Measurements from ENCODE around the gene AKNA.

AKNA gene

DNA sequence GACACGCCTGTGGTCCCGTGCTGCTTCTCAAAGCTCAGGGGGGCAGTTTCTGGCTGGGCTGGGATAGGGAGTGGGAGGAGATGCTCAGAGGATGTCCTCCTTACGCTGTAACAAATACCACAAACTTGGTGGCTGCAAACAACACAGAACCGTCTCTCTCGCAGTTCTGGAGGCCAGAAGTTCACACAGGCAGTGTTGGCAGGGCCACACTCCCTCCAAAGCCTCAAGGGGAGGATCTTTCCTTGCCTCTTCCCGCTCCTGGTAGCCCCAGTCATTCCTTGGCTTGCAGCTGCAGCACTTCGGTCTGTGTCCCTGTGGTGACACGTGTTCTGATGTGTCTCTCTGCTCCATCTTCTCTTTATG, 75.3 kb downstream of the AKNA start:
- no peaks in the 10 kb centered on the region for H3K36me3 ChIP-seq (ENCODE audit: insufficient read depth, low read length)
- no peak overlapping the region for H3K27ac ChIP-seq (ENCODE audit: low read depth, low read length)
- no peaks in the 10 kb centered on the region for H3K27me3 ChIP-seq (ENCODE audit: control insufficient read depth in 1 of 2, insufficient read depth in 2 of 2, low read length in 2 of 2)
- no peaks in the 10 kb centered on the region for H3K4me1 ChIP-seq (ENCODE audit: insufficient read depth, low read length)
- H3K9ac ChIP-seq (ENCODE audit: low read length), result no peak overlapping the region
- no peaks in the 10 kb centered on the region for H3K9me3 ChIP-seq (ENCODE audit: low read length)
- H3K4me3 ChIP-seq (ENCODE audit: low read depth in 1 of 2, low read length in 2 of 2), result no peak overlapping the region

DNA sequence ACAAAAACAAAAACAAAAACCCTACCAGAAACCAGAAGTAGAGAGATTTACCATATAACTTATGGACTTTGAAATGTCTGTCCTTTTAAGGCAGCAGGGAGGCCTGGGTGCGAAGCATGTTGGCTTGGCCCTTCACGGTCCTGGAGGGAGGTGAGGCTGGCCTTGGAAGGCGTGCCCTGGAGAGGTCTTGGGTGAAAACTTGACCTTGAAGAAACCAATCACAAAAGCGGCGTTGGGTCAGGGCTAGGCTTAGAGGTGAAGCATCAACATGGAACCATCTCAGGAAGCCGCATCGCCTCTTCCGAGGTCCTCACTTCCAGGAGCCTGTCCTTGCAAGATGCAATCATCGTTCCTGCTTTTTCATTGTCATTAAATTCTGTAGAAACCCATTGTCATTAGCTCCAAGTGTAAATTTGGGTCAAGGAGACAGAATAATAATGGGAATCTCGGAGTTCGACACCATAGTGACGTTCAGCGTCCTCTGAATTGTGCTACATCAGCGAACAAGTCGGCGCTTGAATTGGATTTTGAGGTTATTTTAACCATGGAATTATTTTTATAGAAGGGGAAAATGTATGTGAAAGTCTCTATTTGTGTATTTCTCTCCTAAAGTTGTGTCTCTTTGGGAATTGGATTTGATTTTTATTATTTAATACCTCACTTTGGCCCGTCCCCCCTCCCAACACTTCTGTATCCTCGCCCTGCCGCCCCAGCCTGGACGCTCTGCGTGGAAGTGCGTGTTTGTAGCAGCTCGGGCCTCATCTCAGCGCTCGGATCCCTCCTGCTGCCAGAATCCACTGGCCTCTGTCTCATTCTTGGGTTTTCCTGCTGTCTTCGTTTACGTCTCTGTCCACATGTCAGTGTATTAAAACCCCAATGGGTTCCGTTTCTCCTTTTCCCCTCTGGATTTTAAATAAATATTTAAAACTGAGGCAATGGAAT, 75.9 kb downstream of the AKNA start:
- Histone ChIP-seq H3K9ac (ENCODE audit: low read length) (no peak overlapping the region), H3K27me3 (ENCODE audit: control insufficient read depth in 1 of 2, insufficient read depth in 2 of 2, low read length in 2 of 2) (no peaks in the 10 kb centered on the region), H3K4me3 (ENCODE audit: low read depth in 1 of 2, low read length in 2 of 2) (no peak overlapping the region), H3K9me3 (ENCODE audit: low read length) (no peaks in the 10 kb centered on the region), H3K4me1 (ENCODE audit: insufficient read depth, low read length) (no peaks in the 10 kb centered on the region), H3K36me3 (ENCODE audit: insufficient read depth, low read length) (no peaks in the 10 kb centered on the region), H3K27ac (ENCODE audit: low read depth, low read length) (no peak overlapping the region)

DNA sequence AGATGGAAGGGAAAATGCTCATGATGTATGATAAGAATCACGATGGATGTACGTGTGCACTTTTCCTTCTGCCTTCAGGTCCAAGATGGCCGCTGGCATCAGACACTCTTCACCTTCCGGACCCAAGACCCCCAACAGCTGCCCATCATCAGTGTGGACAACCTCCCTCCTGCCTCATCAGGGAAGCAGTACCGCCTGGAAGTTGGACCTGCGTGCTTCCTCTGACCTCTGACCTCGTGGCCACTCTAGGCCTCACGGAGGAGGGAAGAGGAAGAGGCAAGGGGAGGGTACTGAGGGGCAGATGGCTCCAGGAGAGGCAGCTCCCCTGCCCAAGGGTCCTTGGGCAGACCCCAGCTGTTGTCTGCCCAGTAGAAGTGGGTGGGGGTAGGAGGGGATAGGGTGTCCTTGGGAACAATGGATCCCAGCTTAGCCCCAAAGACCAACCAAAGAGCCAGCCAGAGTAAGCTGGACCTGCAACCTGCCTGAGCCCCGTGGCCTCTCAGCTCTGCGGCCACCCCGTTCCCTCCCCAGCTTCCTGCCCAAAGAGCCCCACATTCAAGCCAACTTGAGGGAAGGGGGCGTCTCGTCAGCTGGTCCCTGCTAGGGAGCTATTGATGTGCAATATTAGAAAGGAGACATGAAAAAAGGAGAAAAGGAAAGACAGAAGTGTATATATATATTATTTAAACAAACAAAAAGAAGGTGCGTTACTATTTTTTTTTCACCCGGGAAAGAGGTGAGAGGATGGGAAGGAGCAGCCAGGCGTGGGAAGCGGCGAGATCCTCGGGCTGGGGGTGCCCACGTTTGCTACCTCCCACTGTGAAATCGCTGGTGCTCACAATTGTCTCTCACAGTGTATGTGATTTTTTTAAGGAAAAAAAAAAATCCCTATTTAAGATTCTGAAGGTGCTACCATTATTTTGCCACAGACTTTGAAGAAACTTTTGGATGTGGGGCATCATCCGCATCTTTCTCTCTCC, 77.0 kb downstream of the AKNA start:
- peaks cover 3% of the 10 kb centered on the region for H3K4me1 ChIP-seq (ENCODE audit: insufficient read depth, low read length)
- no peak overlapping the region for H3K9ac ChIP-seq (ENCODE audit: low read length)
- no peak overlapping the region for H3K27ac ChIP-seq (ENCODE audit: low read depth, low read length)
- no peaks in the 10 kb centered on the region for H3K27me3 ChIP-seq (ENCODE audit: control insufficient read depth in 1 of 2, insufficient read depth in 2 of 2, low read length in 2 of 2)
- H3K4me3 ChIP-seq (ENCODE audit: low read depth in 1 of 2, low read length in 2 of 2), result no peak overlapping the region
- no peaks in the 10 kb centered on the region for H3K9me3 ChIP-seq (ENCODE audit: low read length)
- H3K36me3 ChIP-seq (ENCODE audit: insufficient read depth, low read length), result no peaks in the 10 kb centered on the region

DNA sequence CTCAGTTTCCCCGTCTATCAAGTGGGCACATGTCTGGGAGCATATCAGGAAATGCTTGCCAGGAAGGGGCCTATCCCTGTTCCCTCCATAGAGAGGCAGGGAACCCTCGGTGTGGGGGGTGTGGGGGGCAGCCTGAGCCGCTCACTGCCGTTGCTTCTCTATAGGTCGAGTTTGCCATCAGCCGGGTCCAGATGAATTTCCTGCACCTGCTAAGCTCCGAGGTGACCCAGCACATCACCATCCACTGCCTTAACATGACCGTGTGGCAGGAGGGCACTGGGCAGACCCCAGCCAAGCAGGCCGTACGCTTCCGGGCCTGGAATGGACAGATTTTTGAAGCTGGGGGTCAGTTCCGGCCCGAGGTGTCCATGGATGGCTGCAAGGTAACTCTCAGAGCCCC, 78.7 kb downstream of the AKNA start:
- Histone ChIP-seq H3K27ac (ENCODE audit: low read depth, low read length) (no peak overlapping the region), H3K4me3 (ENCODE audit: low read depth in 1 of 2, low read length in 2 of 2) (no peak overlapping the region), H3K27me3 (ENCODE audit: control insufficient read depth in 1 of 2, insufficient read depth in 2 of 2, low read length in 2 of 2) (no peaks in the 10 kb centered on the region), H3K9ac (ENCODE audit: low read length) (no peak overlapping the region), H3K4me1 (ENCODE audit: insufficient read depth, low read length) (peaks cover 5% of the 10 kb centered on the region), H3K36me3 (ENCODE audit: insufficient read depth, low read length) (no peaks in the 10 kb centered on the region), H3K9me3 (ENCODE audit: low read length) (no peaks in the 10 kb centered on the region)

DNA sequence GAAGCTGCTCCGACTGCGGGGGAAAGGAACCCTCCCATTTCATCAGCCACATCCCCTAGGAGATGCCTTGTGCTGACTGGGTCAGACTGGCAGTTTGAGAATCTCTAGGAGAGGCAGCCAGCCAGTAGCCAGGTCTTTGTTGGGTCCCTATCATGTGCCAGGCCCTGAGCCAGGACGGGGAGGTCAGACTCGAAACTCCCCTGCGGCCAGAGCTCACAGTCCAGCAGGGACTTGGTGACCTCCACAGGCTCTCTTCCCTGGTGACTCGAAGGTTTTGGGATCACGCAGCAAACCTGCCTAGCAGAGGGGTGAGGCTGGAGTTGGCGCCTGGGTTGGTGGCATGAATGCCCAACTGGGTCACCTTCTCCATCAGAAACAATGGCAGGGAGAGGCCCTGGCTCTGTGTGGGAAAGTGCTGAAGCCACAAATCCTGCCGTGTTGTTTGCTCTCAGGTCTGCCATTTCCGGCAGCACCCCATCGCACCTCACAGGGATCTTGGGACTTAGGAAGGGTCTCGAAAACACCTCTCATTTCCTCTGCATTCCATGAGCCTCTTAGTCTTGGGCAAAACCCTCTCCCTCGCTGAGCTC, 79.3 kb downstream of the AKNA start:
- no peak overlapping the region for H3K27ac ChIP-seq (ENCODE audit: low read depth, low read length)
- H3K9me3 ChIP-seq (ENCODE audit: low read length), result no peaks in the 10 kb centered on the region
- no peaks in the 10 kb centered on the region for H3K36me3 ChIP-seq (ENCODE audit: insufficient read depth, low read length)
- peaks cover 5% of the 10 kb centered on the region for H3K4me1 ChIP-seq (ENCODE audit: insufficient read depth, low read length)
- no peak overlapping the region for H3K4me3 ChIP-seq (ENCODE audit: low read depth in 1 of 2, low read length in 2 of 2)
- H3K9ac ChIP-seq (ENCODE audit: low read length), result no peak overlapping the region
- H3K27me3 ChIP-seq (ENCODE audit: control insufficient read depth in 1 of 2, insufficient read depth in 2 of 2, low read length in 2 of 2), result no peaks in the 10 kb centered on the region

DNA sequence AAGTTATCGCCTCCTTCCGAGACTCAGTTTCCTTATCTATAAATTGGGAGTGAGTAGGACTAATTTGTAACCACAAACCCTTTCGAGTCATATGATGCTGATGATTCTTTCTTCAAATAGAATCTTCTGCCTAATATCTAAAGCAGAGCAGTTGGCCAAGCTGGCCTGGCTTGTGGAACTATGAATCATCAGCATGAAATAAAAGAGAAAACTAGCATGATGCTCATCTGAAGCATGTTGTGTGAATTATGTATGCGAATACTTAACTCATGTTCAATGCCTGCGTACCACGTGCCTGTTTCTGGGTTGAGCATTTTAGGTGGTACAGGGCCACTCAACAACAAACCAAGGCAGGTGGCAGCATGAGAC, 79.9 kb downstream of the AKNA start:
- H3K9ac ChIP-seq (ENCODE audit: low read length), result no peak overlapping the region
- H3K27ac ChIP-seq (ENCODE audit: low read depth, low read length), result no peak overlapping the region
- H3K4me1 ChIP-seq (ENCODE audit: insufficient read depth, low read length), result peaks cover 5% of the 10 kb centered on the region
- no peaks in the 10 kb centered on the region for H3K36me3 ChIP-seq (ENCODE audit: insufficient read depth, low read length)
- H3K9me3 ChIP-seq (ENCODE audit: low read length), result no peaks in the 10 kb centered on the region
- H3K27me3 ChIP-seq (ENCODE audit: control insufficient read depth in 1 of 2, insufficient read depth in 2 of 2, low read length in 2 of 2), result no peaks in the 10 kb centered on the region
- H3K4me3 ChIP-seq (ENCODE audit: low read depth in 1 of 2, low read length in 2 of 2), result no peak overlapping the region

DNA sequence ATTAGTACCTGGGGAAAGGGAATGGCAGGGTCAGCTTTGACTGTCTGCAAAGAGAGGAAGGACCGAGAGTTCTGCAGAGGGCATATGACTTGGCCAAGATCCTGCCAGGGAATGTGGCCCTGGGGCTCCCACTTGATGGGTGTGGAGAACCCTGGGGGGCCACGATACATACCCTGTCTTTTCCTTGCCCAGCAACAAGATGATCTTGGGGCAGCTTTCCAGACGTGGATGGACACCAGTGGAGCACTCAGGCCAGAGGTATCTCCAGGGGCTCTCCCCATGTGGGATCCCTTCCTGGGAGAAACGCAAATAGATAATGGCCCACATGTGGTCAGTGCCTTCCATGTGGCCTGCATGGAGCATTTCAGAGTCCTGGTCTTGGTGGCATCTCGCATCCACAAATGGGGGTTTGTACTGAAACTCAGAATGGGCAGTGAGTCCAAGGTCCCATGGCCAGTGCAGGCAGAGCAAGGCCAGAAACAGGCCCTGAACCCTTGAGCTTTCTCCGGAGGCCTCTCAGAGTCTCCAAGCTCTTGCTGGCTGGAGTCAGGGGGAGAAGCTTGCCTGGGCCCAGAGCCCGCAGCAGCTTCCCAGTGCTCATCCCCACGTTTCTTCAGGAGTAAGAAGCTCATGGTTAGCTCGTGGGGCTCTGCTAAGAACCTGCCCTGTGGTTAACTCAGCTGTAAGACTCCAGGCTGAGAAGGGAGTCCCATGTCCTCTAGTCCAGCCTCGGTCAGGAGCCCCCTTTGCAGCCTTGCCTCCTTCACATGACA, 83.2 kb downstream of the AKNA start:
- no peak overlapping the region for H3K9ac ChIP-seq (ENCODE audit: low read length)
- no peaks in the 10 kb centered on the region for H3K27me3 ChIP-seq (ENCODE audit: control insufficient read depth in 1 of 2, insufficient read depth in 2 of 2, low read length in 2 of 2)
- H3K4me1 ChIP-seq (ENCODE audit: insufficient read depth, low read length), result peaks cover 5% of the 10 kb centered on the region
- H3K9me3 ChIP-seq (ENCODE audit: low read length), result no peaks in the 10 kb centered on the region
- H3K36me3 ChIP-seq (ENCODE audit: insufficient read depth, low read length), result peaks cover 9% of the 10 kb centered on the region
- no peak overlapping the region for H3K27ac ChIP-seq (ENCODE audit: low read depth, low read length)
- no peak overlapping the region for H3K4me3 ChIP-seq (ENCODE audit: low read depth in 1 of 2, low read length in 2 of 2)

DNA sequence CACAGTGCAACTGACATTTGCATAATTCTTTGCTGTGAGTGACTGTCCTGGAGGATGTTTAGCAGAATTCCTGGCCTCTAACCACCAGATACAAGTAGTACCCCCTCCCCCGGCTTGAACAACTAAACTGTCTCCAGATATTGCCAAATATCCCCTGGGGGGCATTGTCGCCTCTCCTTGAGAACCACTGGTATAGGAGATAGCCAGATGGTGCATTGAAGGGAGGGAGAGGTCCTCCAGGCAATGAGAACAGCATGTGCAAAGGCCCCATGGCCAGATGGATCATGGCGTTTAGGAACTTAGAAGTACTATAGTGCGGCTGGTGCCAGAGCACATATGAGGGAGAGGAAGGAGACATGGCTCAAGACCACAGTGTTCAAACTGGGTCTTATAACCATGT, 83.8 kb downstream of the AKNA start:
- no peaks in the 10 kb centered on the region for H3K9me3 ChIP-seq (ENCODE audit: low read length)
- no peak overlapping the region for H3K27ac ChIP-seq (ENCODE audit: low read depth, low read length)
- H3K9ac ChIP-seq (ENCODE audit: low read length), result no peak overlapping the region
- H3K4me1 ChIP-seq (ENCODE audit: insufficient read depth, low read length), result peaks cover 5% of the 10 kb centered on the region
- no peaks in the 10 kb centered on the region for H3K27me3 ChIP-seq (ENCODE audit: control insufficient read depth in 1 of 2, insufficient read depth in 2 of 2, low read length in 2 of 2)
- H3K4me3 ChIP-seq (ENCODE audit: low read depth in 1 of 2, low read length in 2 of 2), result no peak overlapping the region
- H3K36me3 ChIP-seq (ENCODE audit: insufficient read depth, low read length), result peaks cover 9% of the 10 kb centered on the region

DNA sequence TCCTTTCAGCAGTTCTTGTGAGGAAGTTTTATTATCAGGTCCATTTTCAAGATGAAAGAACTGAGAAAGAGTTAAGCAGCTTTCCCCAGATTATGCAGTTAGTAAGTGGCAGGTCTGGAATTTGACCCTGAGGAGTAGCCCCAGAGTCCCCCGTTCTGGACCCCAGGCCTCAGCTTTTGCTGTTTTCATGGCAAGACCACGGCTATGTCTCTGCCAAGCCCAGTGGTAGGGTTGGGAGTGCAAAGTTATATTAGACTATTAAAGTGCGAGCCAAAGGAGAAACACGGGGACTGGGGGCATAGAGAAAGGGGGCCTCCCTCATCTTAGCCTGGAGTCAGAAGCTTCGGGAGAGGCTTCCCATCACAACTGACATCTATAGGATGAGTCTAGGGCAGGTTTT, 84.2 kb downstream of the AKNA start:
- Histone ChIP-seq H3K9ac (ENCODE audit: low read length) (no peak overlapping the region), H3K36me3 (ENCODE audit: insufficient read depth, low read length) (peaks cover 9% of the 10 kb centered on the region), H3K4me3 (ENCODE audit: low read depth in 1 of 2, low read length in 2 of 2) (no peak overlapping the region), H3K27ac (ENCODE audit: low read depth, low read length) (no peak overlapping the region), H3K27me3 (ENCODE audit: control insufficient read depth in 1 of 2, insufficient read depth in 2 of 2, low read length in 2 of 2) (no peaks in the 10 kb centered on the region), H3K4me1 (ENCODE audit: insufficient read depth, low read length) (peaks cover 5% of the 10 kb centered on the region), H3K9me3 (ENCODE audit: low read length) (no peaks in the 10 kb centered on the region)

DNA sequence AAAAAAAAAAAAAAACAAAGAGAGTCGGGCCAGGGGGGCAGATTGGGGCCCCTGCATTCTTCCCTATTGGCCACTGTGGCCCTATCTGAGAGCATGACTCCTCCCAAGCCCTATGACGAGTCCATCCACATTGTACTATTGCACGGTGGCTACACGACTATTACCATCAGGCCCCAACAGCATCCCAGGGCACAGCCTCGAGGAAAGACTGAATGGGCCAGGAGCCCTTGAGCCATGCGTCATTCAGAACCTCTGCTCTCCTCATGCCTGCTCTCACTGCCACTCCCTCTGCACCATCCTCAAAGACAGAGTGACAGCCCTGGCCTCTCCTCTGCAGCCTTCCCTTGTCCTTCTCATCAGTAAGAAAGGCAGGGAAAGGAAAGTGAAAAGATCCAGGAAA, 85.1 kb downstream of the AKNA start:
- H3K27ac ChIP-seq (ENCODE audit: low read depth, low read length), result no peak overlapping the region
- no peaks in the 10 kb centered on the region for H3K27me3 ChIP-seq (ENCODE audit: control insufficient read depth in 1 of 2, insufficient read depth in 2 of 2, low read length in 2 of 2)
- no peaks in the 10 kb centered on the region for H3K9me3 ChIP-seq (ENCODE audit: low read length)
- H3K4me3 ChIP-seq (ENCODE audit: low read depth in 1 of 2, low read length in 2 of 2), result no peak overlapping the region
- H3K9ac ChIP-seq (ENCODE audit: low read length), result no peak overlapping the region
- H3K4me1 ChIP-seq (ENCODE audit: insufficient read depth, low read length), result peaks cover 5% of the 10 kb centered on the region
- peaks cover 9% of the 10 kb centered on the region for H3K36me3 ChIP-seq (ENCODE audit: insufficient read depth, low read length)
